Endothelial cell of umbilical vein (primary cell): Measurements from ENCODE around the gene VIT.

Experiments
- EZH2 ChIP-seq: IDR thresholded peaks from 2 replicates; pipeline ENCODE4 v1.6.1; 2012; ENCODE audit warnings: borderline replicate concordance, low read depth, mild to moderate bottlenecking, moderate library complexity, low read length, inconsistent platforms; ENCODE audit not compliant: severe bottlenecking
- MAX ChIP-seq: IDR thresholded peaks from 2 replicates; pipeline ENCODE4 v1.6.1; 2011; ENCODE audit not compliant: insufficient read depth, insufficient read length
- POLR2A ChIP-seq: IDR thresholded peaks from 2 replicates; pipeline ENCODE4 v1.6.1; 2012; ENCODE audit warnings: low read depth, mild to moderate bottlenecking, control low read depth, low read length
- TF ChIP-seq, protein P1 (sequence below), 2 donors: IDR thresholded peaks; 1 replicate in 1 of 2; 2 replicates in 1 of 2; pipeline ENCODE4 v1.5.1; 2011; ENCODE audit warnings: low read length in 2 of 2, mild to moderate bottlenecking in 2 of 2, moderate library complexity in 2 of 2, control low read depth in 1 of 2, inconsistent platforms in 1 of 2, low read depth in 1 of 2; ENCODE audit not compliant: insufficient read depth in 1 of 2; ENCODE audit errors: extremely low read depth in 1 of 2

DNA sequence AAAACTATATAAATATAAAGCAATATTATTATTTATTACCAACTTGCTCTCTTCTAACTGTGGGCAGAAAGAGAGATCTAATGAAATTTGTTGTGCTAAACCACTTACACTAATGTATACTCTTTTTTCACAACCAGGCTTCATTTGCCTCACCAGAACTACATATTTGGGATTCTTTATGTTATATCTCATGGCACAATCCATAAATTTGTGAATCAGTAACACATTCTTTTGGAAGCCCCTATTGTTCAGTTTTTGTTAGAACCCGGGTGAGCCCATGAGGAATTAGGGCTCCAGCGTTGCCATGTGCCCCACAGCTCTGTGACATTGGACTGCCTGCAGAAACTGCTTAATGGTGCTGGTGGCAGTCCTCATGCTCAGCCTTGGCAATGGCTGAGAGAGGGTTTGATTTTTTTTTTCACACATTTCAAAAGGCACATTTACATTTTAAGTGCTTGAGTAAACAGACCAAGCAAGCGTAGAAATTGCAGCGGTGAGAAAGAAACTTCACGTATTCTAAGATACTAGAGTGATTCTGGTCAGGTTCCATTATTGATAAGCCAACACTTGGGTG is 15.3 kb downstream of the VIT start:
- TF ChIP-seq, protein P1, sequence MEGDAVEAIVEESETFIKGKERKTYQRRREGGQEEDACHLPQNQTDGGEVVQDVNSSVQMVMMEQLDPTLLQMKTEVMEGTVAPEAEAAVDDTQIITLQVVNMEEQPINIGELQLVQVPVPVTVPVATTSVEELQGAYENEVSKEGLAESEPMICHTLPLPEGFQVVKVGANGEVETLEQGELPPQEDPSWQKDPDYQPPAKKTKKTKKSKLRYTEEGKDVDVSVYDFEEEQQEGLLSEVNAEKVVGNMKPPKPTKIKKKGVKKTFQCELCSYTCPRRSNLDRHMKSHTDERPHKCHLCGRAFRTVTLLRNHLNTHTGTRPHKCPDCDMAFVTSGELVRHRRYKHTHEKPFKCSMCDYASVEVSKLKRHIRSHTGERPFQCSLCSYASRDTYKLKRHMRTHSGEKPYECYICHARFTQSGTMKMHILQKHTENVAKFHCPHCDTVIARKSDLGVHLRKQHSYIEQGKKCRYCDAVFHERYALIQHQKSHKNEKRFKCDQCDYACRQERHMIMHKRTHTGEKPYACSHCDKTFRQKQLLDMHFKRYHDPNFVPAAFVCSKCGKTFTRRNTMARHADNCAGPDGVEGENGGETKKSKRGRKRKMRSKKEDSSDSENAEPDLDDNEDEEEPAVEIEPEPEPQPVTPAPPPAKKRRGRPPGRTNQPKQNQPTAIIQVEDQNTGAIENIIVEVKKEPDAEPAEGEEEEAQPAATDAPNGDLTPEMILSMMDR (IDR thresholded peaks at IDR 0.05; ENCODE audit: extremely low read depth in 1 of 2, insufficient read depth in 1 of 2, low read depth in 1 of 2, low read length in 2 of 2): no peak
- TF ChIP-seq MAX (no peak), POLR2A (no peak), EZH2 (no peak)
